HG03103 (cell line): ENCODE data around the gene MST1R.

Experiments
- ATAC-seq: cut with Tn5 transposase; IDR thresholded peaks from one replicate; pipeline ENCODE4 v1.9.1; 2021; ENCODE audit warnings: low read depth; ENCODE audit not compliant: unreplicated experiment

The MST1R gene

GRCh38 chr3:49880581-49881315, 22.9 kb downstream of the MST1R start:
- ATAC-seq = no peak

- ATAC-seq = no peak
These were observed 24.0 kb downstream of the MST1R start for GRCh38 chr3:49879721-49880120.

- ATAC-seq = no peak
These were observed 25.0 kb downstream of the MST1R start for GRCh38 chr3:49878686-49879085.

GRCh38 chr3:49877716-49878115, 26.0 kb downstream of the MST1R start:
- no peak for ATAC-seq

GRCh38 chr3:49876567-49876966, 27.1 kb downstream of the MST1R start:
- ATAC-seq = no peak

GRCh38 chr3:49873623-49874022, 30.1 kb downstream of the MST1R start:
- no peak for ATAC-seq

- ATAC-seq = no peak
These were observed 30.8 kb downstream of the MST1R start for GRCh38 chr3:49872801-49873281.

GRCh38 chr3:49871531-49872153, 32.0 kb downstream of the MST1R start:
- ATAC-seq = no peak

- ATAC-seq = no peak
These were observed 34.0 kb downstream of the MST1R start, which contains the start of gene CAMKV for GRCh38 chr3:49869525-49870126. Gene CAMKV, minus strand, starts transcription at chr3:49869906. Its CDS starts 7,518 bp downstream, at chr3:49862388.

GRCh38 chr3:49868862-49869466, 34.7 kb downstream of the MST1R start:
- no peak for ATAC-seq

- ATAC-seq = no peak
These were observed 35.8 kb downstream of the MST1R start for GRCh38 chr3:49867871-49868321.

- no peak for ATAC-seq
These were observed 36.3 kb downstream of the MST1R start for GRCh38 chr3:49867400-49867799.

- ATAC-seq = no peak
These were observed 38.4 kb downstream of the MST1R start for GRCh38 chr3:49865198-49865784.

GRCh38 chr3:49864505-49864904, 39.2 kb downstream of the MST1R start:
- ATAC-seq = no peak

GRCh38 chr3:49859576-49860305, 43.9 kb downstream of the MST1R start:
- no peak for ATAC-seq

GRCh38 chr3:49856181-49857005, 47.3 kb downstream of the MST1R start, which contains the start of gene TRAIP:
Gene TRAIP, minus strand, starts transcription at chr3:49856564. Its CDS starts 111 bp downstream, at chr3:49856453.
- peak; percentile 93 for ATAC-seq

- no peak for ATAC-seq
These were observed 48.0 kb downstream of the MST1R start for GRCh38 chr3:49855662-49856061.

- ATAC-seq = no peak
These were observed 58.0 kb downstream of the MST1R start for GRCh38 chr3:49845694-49846093.
